ENCODE results near the gene MEF2A.

The MEF2A gene

DNA sequence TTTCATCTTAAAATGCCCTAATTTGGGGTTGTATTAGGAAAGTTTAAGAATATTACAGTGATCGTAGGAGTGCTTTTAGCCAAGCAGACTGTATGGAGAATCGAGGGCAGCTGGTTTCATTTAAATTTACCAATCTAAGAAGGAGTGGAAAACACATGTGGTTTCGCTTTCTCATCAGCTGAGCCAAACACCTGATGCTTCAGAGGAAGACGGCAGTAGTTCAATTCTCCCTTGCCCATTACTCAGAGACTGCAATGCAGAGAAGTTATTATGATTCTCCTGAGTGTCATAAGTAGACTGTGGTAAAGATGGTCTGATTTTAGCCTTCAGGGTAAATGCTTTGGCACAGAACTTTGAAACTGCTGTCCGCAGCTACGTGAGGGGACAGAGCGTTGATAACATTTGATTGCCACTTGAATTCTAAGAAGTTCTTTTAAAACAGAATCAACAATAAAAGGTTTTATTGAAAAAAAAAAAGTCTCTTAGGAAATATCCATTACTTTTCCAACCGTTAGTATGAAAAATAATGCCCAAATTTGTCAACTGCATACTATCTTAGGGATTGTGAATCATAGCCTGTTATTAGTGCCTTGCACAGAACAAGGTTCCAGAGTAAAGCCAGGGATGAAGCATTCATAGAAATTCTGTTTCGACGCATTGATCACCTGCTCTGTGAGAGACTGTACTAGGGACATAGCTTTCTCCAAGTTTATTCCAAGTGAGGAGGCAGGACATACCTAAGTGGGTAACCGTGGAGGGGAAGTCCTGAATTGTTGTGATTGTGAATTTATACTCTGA is 141.9 kb downstream of the MEF2A start:
- DNase-seq = no peak

DNA sequence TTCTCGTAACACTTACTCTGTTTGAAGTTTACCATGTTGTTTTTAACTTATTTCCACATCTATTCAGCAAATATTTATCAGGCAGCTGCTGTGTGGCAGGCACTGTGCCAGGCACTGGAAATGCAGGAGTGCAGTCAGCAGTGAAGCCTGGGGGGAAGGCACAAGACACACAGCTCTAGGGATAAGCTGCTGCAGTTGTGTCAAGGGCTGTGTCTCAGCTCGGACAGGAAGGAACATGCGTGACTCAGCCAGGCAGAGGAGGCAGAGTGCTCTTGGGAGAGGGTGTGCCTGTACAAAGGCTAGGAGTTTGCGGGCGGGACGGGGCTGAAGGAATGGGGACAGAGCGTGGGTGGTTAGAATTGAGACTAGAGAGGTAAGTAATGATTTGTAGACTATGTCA is 142.8 kb downstream of the MEF2A start:
- no peak for DNase-seq

DNA sequence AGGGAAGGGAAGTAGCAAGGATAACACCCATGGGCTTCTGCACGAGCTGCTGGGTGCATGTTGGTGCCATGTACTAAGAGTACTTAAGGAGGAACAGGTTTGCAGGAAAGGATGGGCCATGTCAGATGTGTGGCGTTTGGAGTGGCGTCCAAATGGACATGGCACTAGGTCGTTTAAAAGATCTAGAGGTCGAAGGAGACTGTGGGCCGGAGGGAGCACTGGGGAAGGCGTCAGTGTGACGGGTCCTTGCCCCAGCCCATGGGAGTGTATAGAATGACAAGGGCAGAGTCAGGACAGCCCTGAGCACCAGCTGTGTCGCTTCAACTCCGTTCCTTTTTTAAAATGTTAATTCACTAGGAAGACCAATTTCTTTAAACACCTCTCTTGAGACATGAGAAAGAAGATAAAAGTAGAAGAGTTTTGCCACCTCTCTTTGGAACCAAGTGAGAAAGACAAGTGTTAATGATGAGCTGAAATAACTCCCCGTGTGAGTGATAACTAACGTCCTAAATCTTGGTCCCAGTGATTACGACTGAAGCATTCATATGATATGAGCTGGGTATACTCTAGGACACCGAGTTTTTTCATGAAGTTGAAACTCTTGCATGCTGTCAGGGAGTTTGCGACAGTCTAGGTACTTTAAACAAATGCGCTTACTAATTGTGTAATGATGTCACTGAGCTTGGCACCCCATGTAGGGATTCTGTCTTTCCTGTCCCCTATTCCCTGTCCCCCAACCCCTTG is 143.6 kb downstream of the MEF2A start:
- DNase-seq = no peak

DNA sequence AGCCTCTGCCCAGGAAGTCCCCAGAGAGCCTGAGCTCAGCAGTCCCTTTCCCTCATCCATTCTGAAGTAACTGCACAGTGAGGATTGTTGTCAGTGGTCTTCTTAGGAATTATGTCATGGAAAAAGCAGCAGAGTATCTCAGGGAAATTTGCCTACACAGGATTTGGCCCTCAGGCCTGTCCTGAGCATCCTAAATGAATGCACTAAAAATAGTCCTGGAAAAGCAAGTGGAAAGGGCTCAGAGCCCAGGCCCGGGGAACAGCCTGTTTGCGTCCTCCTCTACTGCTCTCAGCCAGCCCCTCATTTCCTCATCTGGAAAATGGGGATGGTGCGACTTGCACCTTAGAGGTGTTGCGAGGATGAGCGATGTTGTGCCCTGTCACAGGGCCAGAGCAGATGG is 145.8 kb downstream of the MEF2A start:
- DNase-seq = no peak

DNA sequence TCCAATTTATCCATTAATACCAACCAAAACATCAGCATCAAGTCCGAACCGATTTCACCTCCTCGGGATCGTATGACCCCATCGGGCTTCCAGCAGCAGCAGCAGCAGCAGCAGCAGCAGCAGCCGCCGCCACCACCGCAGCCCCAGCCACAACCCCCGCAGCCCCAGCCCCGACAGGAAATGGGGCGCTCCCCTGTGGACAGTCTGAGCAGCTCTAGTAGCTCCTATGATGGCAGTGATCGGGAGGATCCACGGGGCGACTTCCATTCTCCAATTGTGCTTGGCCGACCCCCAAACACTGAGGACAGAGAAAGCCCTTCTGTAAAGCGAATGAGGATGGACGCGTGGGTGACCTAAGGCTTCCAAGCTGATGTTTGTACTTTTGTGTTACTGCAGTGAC is 146.6 kb downstream of the MEF2A start:
- DNase-seq = no peak

DNA sequence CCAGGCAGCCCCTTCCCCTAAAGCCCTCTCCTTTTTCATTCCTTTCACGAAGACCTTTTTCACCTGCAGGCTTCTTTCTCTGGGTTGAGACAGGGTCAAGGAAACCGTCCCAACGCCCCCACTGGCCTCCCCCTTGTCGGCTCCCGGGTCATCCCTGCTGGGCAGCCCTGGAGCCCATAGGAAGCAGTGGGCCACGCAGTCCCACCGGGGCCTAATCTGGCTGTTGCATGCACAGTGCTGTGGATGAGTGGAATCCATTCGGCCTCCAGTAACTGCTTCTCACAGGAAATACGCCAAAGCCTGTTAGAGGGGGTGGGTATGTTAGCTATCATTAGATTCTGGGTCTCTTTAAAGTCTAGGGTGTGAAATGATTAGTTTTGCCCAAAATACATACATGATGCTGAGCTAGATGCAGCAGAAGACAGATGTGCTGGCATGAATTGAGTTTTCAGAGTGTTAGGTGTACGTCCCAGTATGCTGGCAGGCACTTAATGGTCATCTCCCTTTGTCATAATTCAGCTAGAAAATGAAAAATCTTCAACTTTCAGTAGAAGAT is 150.8 kb downstream of the MEF2A start:
- no peak for DNase-seq

DNA sequence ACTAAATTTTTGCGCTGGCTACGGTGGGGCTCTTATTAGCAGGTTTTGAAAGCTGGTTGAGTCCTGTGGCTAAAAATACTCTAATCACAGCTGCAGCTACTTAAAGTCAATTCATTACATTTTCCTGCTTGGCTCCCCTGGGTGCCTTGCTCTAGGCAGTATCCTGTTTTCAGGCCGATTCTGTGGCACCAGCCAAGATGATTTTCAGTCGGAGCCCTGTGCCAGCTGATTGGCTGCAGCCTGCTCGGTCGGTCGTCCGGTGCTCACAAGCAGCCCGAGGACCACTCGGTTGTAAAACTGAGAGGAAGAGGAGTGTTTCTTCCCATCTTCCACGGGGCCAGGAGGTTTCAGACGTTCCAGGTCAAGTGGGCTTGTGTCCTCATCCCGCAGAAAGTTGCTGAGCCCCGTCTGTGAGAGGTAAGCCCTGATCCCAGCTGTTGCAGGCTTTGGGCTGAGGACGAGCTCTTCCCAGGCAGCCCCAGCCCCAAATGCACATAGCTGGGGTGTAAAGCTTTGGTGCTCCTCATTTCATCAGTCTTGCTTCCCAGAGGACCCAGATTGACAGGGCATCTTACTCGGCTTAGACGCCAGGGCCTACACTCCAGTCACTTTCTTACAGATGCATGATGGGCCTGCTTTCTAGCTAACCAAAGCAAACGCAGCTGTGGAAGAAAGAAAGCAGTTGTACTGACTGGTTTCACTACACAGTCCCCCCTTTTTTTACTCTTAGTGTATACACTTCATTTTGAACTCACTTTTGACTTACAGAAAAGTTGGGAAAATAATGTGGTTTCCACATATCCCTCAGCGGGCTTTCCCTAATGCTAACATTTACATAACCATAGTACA is 151.6 kb downstream of the MEF2A start:
- DNase-seq = peak; percentile 55 to 70

DNA sequence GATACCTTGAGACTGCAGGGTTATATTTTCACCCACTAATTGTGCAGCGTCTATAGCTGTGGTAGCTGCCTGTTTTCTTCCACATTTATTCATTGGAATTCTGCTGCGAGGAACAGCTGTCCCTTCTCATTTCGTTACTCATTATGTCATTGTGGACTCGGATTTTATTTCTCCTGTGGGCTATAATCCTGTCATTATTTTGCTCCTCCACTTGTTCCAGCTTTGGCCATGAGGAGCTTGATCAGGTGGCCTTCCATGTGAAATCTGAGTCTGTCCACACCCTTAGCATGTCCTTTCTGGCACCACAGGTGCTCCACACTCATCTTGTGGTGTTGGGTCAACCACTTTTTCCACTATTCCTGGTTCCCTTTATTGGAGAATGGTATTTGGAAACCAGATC is 152.6 kb downstream of the MEF2A start:
- DNase-seq = no peak

DNA sequence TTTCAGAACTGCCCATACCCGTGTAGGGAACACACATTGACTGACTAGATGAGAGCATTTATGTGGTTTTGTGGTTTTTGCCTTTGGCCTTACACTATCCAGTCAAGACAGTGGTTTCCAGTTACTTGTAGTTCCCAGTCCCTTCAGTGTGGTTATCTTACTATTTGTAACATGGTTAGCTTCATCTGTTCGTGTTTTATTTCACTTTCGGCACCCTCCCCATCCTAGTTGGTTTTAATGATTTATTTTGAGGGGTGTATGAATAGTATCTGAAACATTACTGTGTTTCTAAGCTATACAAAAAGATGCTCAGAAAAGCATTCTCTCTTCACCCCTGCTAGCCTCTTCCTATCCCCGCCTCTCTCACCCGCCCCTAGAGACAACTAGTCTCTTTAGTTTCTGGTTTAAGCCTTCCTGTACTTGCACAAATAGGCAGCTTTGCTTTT is 153.3 kb downstream of the MEF2A start:
- DNase-seq = no peak

DNA sequence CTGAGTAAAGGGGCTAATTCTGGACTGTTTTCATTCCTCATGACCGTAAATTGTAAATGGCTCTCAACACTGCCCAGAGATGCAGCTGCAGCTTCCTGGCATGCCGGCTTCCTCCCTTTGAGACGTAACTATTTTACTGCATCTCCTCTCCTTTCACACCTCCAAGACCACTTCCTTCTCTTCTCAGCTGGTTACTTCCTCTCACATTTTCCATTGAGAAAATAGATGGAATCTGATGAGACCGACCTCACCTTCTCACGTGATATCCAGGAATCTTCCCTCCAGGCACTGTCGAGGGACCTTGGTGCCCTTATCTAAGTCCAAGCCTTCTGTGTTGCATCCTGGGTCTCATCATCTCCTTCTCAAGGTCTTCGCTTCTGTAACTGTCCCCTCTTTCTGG is 154.7 kb downstream of the MEF2A start:
- no peak for DNase-seq

DNA sequence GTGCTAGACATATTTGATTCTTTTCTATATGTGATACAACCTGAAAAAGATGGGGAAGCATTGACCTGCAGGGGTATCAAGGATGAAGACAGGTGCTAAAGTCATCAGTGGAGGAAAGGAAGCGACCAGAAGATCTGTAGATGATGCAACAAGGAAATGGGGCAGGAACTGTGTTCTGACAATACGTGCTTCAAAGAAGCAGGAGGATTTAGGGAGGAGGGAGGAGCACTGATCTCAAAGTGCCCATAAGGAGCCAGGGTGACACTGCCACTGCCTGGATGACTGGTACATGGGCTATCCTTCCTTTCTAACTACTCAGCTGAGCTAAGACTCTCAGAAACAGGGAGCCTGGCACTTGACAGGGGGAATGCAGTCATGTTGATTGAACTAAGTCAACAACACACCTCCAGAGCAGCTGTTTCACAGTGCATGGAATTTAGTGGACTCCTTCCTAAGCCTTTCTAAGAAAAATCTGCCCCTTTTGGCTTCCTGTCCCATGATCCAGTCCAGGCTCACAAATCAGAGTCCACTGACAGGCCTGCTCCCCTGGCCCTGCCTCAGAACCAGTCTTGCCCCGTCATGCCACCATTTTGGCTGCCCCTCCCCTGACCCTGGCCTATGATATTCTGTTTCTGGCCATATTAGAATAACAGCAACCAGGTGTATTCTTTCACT is 155.5 kb downstream of the MEF2A start:
- no peak for DNase-seq

DNA sequence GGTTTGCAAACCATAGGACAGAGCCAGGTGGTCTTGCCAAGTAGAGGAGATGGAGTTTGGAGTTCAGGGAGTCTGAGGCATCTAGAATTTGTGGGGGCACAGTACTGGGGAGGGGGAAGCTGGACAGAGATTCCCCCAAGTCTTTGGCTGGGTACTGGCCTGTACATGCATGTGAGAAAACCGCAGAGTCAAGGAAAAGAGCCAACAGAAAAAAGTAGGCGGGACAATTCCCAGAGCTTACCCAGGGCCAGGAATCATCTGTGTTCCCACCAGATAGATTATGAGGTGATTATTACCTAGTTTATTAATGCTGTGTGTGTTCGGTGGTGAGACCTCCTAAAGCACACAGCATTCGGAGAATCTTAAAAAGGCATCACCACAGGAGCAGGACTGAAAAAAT is 156.1 kb downstream of the MEF2A start:
- DNase-seq = no peak

DNA sequence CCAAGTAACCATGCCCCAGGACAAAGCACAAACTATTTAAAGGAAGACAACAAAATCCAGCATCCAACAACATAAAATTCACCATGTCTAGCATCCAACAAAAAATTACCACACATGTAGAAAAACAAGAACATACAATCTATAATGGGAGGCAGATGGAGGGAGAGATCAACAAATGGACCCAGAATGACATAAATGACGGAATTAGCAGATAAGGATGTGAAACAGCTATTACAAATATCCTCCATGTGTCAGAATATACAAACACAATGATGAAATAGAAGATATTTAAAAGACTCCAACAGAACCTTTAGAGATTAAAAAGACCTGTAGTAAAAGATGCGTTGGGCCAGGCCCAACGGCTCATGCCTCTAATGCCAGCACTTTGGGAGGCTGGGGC is 156.6 kb downstream of the MEF2A start:
- no peak for DNase-seq

DNA sequence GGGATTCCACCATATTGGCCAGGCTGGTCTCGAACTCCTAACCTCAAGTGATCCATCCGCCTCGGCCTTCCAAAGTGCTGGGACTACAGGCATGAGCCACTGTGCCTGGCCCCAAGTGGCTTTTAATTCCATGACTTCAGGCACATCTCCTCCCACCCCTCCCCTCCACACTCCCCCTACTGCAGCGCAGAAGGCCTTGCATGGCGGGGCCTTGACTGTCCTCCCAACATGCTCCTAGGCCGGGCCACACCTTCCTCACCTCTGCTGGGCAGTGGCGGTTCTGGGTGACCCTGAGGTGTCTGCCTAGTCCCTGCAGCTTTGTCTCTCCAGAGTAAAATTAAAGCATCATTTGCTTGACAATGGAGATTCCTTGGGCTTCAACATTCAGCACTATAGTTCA is 160.5 kb downstream of the MEF2A start:
- no peak for DNase-seq

DNA sequence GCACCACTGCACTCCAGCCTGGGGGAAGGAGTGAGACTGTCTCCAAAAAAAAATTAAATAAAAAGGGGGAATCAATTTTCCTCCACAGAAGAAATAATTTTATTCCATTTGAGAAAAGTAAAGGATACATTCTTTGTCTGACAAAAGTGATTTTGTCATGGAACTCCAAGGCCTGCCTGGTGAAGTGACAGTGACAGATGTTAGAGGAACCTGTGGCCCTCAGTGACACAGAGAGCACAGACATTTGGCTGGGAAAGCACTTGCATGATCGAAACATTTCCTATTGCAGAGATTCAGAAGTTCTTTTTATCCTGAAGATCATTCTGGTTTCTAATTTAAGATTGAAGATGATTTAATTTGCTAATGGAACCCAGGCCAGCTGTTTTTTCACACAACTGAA is 161.5 kb downstream of the MEF2A start:
- DNase-seq = no peak

DNA sequence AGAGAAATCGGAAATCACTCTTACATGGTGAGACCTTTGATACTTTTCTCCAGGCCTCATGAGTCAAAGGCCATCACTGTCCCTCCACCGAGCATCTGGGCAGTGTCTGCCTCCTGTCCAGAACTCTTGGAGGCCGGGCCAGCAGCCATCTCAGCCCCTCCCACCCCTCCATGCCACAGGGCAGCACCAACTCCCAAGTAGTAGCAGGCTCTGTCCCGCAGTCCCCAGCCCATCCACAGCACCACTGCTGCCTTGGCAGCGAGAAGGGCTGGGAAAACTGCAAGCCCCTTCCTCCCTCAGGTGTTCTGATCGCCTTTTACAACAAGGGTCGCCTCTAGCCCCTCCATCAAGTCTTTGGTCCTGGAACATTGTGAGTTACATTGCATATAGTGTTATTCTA is 161.9 kb downstream of the MEF2A start:
- DNase-seq = no peak

DNA sequence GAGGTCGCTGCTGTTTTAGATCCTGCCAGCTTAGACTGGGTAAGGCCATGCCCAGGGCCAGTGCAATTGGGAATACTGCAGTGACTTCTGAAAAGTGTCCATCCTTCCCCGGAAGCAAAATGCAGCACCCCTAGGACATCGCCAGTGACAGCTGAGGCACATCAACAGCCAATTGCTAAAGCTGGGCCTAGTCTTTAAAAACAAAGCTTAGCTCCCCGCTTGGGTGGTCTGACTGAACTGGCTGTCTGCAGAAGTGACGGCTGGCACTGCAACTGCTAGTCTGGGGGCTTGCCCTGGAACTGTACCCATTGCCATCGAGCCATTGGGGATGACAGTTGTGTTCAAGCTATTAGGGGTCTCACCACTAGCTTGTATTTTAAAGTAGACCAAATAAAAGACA is 163.1 kb downstream of the MEF2A start:
- no peak for DNase-seq

DNA sequence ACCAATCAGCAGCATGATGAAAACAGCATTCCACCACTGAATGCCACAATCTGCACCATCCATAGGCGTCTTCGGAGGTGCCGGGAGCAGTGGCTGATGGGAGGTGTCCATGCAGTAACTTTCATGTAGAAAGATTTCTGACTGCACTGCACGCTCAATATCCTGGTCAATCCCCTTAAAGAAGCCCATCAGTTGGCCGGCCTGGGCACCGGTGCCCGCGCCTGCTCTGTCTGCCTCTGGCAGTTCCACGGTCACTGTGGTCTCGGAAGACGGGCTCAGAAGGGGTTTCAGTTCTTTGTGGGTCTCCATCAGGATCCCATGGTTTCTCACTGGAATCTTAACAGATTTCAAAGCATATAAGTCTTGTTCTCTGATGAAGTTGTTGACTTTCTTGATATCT is 163.5 kb downstream of the MEF2A start:
- DNase-seq = no peak

DNA sequence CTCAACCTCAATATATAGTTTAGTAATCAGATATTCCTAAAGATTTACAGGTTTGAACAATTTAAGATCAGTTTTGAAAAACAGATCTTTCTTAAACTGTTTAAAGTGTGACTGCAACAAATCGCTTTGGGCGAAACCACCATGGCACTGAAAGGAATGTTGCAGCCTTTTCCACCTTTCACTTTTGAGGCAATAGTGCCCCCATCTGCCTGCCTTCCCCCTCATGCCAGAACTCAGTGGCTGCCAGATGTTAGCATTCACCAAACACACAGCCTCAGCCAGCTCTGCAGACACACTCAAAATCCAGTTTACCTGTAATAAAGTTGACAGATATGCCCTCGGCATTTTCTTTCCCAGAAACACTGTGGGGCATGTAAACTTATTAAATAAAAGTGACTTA is 164.1 kb downstream of the MEF2A start:
- DNase-seq = no peak

DNA sequence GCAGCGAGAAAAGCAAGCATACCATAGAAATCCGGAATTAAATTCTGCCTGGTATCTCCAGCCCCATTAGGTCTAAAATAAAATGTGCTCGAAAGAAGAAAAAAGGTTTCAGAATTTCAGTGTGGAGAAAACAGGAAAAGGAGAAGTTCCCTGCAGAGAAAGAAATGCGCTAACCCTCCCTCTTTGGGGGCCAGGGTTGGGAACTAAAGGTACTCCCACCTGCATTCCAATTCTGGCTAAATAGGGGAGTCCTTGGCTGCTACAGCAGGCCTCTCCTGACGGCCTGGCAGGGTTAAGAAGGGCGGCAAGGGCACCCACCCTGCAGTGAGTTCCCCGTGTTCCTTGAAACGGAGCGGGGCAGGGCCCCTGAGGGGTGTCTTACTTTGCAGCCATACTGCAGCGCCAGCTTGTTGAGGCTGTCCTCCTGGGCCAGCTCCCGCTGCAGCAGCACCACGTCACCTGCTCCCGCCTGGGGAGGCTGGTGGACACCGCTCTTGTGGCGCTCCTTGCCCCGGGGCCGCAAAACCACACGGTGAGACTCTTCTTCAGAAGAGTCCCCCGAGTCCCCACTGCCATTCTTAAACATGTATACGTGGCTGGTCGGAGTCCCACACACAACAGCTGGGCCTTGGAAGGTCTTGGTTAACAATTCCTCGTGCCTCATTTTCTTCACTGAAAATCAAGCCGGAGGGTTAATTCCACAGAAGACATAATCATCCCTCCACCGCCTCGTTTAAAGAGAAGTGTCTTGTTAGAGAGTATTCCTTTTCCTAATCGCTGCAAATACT is 165.7 kb downstream of the MEF2A start:
- DNase-seq = no peak

DNA sequence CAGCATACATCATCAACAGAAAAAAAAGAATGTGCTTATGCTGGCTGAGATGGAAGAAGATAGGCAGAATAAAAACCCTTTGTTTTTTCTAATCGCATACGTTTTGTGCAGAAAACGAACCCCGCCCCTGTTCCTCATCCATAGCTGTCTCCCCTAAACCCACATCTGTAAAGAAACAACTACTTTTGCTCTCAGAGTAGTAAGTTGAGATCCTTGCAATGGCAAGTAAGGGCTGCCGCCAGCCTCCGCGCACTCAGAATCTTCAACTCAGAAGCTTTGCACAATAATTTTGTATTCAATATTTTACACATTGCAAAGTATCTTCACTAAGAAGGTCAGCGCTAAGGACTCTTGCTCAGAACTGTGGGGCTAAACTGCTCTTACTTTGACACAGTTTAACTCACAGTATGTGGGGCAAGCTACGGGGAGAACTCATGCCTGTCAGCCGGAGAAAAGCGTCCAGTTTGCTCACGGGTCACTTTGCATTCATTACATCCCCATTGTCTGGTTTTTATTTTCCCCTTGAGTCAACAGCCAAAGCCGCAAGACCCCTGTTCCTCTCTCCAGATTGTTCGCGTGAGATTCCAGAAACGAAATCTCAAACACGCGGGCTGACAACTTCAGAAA is 166.5 kb downstream of the MEF2A start:
- no peak for DNase-seq

Data from NCI-H2081 (cell line).